Lower lobe of right lung (tissue), 2 donors: ENCODE measurements around the gene DYNC1I1. TPM values are rescaled to one million over a fixed set of nuclear protein-coding genes. Genes with fewer than 3 reads are reported as not detected.

ENCODE experiments used
- ATAC-seq, 2 donors: fragments of 200-7000 bp; cut with Tn5 transposase; one replicate each; pipeline ENCODE4 v1.9.1; 2020 to 2022; ENCODE audit warnings: mild to moderate bottlenecking in 2 of 2, moderate library complexity in 2 of 2
- DNase-seq: peaks from one replicate; pipeline ENCODE4 v3.0.0-alpha.2; 2020
- H3K27ac ChIP-seq: fragments of 200-600 bp; one replicate; pipeline ENCODE4 v1.8.0; 2022
- H3K27me3 ChIP-seq: fragments of 200-600 bp; one replicate; pipeline ENCODE4 v1.8.0; 2022; ENCODE audit warnings: low read depth
- H3K36me3 ChIP-seq: fragments of 200-600 bp; one replicate; pipeline ENCODE4 v1.8.0; 2022; ENCODE audit warnings: mild to moderate bottlenecking
- H3K4me1 ChIP-seq: fragments of 200-600 bp; one replicate; pipeline ENCODE4 v1.8.0; 2022
- H3K4me3 ChIP-seq: fragments of 200-600 bp; one replicate; pipeline ENCODE4 v1.8.0; 2022; ENCODE audit warnings: mild to moderate bottlenecking
- H3K9me3 ChIP-seq: fragments of 200-600 bp; one replicate; pipeline ENCODE4 v1.8.0; 2022
- CTCF ChIP-seq: fragments of 200-600 bp; IDR thresholded peaks from one replicate; pipeline ENCODE4 v1.8.0; 2022; ENCODE audit warnings: antibody characterized with exemption, mild to moderate bottlenecking
- intact Hi-C: fragments of 100-400 bp; cut with DNase I; formaldehyde crosslinking; loops from one replicate; pipeline ENCODE4 v1.11.0; 2022
- total RNA-seq: library from RNA; stranded (reverse); fragmentation: NEBNext Ultra II Directional; extraction: Animal tissue kit (Norgen Biotek cat#: 25700); gene quantifications from one replicate; pipeline ENCODE4 v1.2.1, GENCODE V29; 2021
- donor health status: DM: no; HTN: yes; CAD: no; lungs with severe emphysema.

The DYNC1I1 gene
- total RNA-seq, 1 donor from 2014 or later = 1.3 TPM

- no peak overlapping the region for H3K4me3 ChIP-seq
- ATAC-seq (no peak), DNase-seq (no peak)
- H3K9me3 ChIP-seq = no peaks in the 10 kb centered on the region
- peaks cover 3% of the 10 kb centered on the region for H3K27me3 ChIP-seq
- no peak overlapping the region for H3K27ac ChIP-seq
- intact Hi-C loops = no loop called here
- no peak for TF ChIP-seq CTCF
- H3K4me1 ChIP-seq = peaks cover 9% of the 10 kb centered on the region
- H3K36me3 ChIP-seq = no peaks in the 10 kb centered on the region
These were observed 4.9 kb downstream of the DYNC1I1 start for GRCh38 chr7:95777269-95777668.

GRCh38 chr7:95780665-95781064 lies 8.3 kb downstream of the DYNC1I1 start:
- H3K27ac ChIP-seq = no peak overlapping the region
- intact Hi-C loops = no loop called here
- no peak for TF ChIP-seq CTCF
- ATAC-seq (no peak), DNase-seq (no peak)
- no peaks in the 10 kb centered on the region for H3K27me3 ChIP-seq
- no peaks in the 10 kb centered on the region for H3K36me3 ChIP-seq
- H3K4me1 ChIP-seq = no peaks in the 10 kb centered on the region
- H3K4me3 ChIP-seq = no peak overlapping the region
- no peaks in the 10 kb centered on the region for H3K9me3 ChIP-seq

- Histone ChIP-seq H3K27me3 (no peaks in the 10 kb centered on the region), H3K4me3 (no peak overlapping the region), H3K27ac (no peak overlapping the region), H3K36me3 (no peaks in the 10 kb centered on the region), H3K9me3 (no peaks in the 10 kb centered on the region), H3K4me1 (no peaks in the 10 kb centered on the region)
- TF ChIP-seq CTCF = no peak
- ATAC-seq (no peak), DNase-seq (no peak)
- intact Hi-C loops = no loop called here
These were observed 9.7 kb downstream of the DYNC1I1 start for GRCh38 chr7:95781961-95782586.

- no peaks in the 10 kb centered on the region for H3K4me1 ChIP-seq
- H3K9me3 ChIP-seq = no peaks in the 10 kb centered on the region
- H3K4me3 ChIP-seq = no peak overlapping the region
- DNase-seq = no peak
- H3K27me3 ChIP-seq = no peaks in the 10 kb centered on the region
- intact Hi-C loops = no loop called here
- H3K27ac ChIP-seq = no peak overlapping the region
- H3K36me3 ChIP-seq = no peaks in the 10 kb centered on the region
- ATAC-seq = no peak
- TF ChIP-seq CTCF = no peak
These were observed 12.4 kb downstream of the DYNC1I1 start for GRCh38 chr7:95784796-95785195.

GRCh38 chr7:95788258-95788657 lies 15.9 kb downstream of the DYNC1I1 start:
- intact Hi-C loops = no loop called here
- no peaks in the 10 kb centered on the region for H3K4me1 ChIP-seq
- no peak for TF ChIP-seq CTCF
- no peaks in the 10 kb centered on the region for H3K27me3 ChIP-seq
- H3K36me3 ChIP-seq = no peaks in the 10 kb centered on the region
- no peak for ATAC-seq
- H3K27ac ChIP-seq = no peak overlapping the region
- no peak for DNase-seq
- no peaks in the 10 kb centered on the region for H3K9me3 ChIP-seq
- no peak overlapping the region for H3K4me3 ChIP-seq
